ENCODE data around the gene SYT2. TPM values are rescaled to one million over a fixed set of nuclear protein-coding genes. Genes with fewer than 3 reads are reported as not detected.

The SYT2 gene
- total RNA-seq (under 1 TPM; 0.03 to 0.23 TPM), polyA plus RNA-seq (under 1 TPM; 0.01 to 0.02 TPM)
- long read RNA-seq, donor 1: 0 reads
- long read RNA-seq, donor 2: 0 reads
- long read RNA-seq, donor 3: 0 reads
- long read RNA-seq, donor 4: 0 reads
- long read RNA-seq, donor 5: 0 reads

- WGBS, 2 donors: 5 to 6% methylated on average over 56 to 64 of the region's 64 CpGs
- no peak within 1 kb of the TSS for H3K27ac ChIP-seq (ENCODE audit: low read depth in 1 of 2, low read length in 1 of 2)
- TF ChIP-seq, protein P1, sequence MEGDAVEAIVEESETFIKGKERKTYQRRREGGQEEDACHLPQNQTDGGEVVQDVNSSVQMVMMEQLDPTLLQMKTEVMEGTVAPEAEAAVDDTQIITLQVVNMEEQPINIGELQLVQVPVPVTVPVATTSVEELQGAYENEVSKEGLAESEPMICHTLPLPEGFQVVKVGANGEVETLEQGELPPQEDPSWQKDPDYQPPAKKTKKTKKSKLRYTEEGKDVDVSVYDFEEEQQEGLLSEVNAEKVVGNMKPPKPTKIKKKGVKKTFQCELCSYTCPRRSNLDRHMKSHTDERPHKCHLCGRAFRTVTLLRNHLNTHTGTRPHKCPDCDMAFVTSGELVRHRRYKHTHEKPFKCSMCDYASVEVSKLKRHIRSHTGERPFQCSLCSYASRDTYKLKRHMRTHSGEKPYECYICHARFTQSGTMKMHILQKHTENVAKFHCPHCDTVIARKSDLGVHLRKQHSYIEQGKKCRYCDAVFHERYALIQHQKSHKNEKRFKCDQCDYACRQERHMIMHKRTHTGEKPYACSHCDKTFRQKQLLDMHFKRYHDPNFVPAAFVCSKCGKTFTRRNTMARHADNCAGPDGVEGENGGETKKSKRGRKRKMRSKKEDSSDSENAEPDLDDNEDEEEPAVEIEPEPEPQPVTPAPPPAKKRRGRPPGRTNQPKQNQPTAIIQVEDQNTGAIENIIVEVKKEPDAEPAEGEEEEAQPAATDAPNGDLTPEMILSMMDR (IDR thresholded peaks at IDR 0.05; ENCODE audit: control extremely low read depth, extremely low read depth): no peak
- no peak within 1 kb of the TSS for H3K9ac ChIP-seq (ENCODE audit: insufficient read depth in 1 of 2, low read length in 2 of 2)
- H3K36me3 ChIP-seq (ENCODE audit: control insufficient read depth in 4 of 4, insufficient read depth in 4 of 4, low read length in 4 of 4): no peaks in the 10 kb centered on the region
- H3K9me3 ChIP-seq (ENCODE audit: control insufficient read depth in 4 of 4, insufficient read depth in 3 of 4, low read length in 3 of 4): peaks cover 0 to 2% (median 0%) of the 10 kb centered on the region in 4 donors
- DNase-seq (peak; percentile 75 to 84 (median 83)), ATAC-seq (ENCODE audit: insufficient read depth, low FRiP score) (no peak)
- H3K4me3 ChIP-seq: no peak within 1 kb of the TSS
- peaks cover 2 to 27% (median 7%) of the 10 kb centered on the region in 3 donors for H3K27me3 ChIP-seq (ENCODE audit: control insufficient read depth in 3 of 3, insufficient read depth in 3 of 3, low read length in 2 of 3)
- peaks cover 0 to 17% (median 0%) of the 10 kb centered on the region in 5 donors for H3K4me1 ChIP-seq (ENCODE audit: control insufficient read depth in 5 of 5, insufficient read depth in 5 of 5, low read length in 5 of 5)
Measured at GRCh38 chr1:202710070-202711045, at the start of gene SYT2. TSS of gene SYT2 (minus strand) at chr1:202710454. CDS start at chr1:202605772, 104,682 bp downstream.

DNA sequence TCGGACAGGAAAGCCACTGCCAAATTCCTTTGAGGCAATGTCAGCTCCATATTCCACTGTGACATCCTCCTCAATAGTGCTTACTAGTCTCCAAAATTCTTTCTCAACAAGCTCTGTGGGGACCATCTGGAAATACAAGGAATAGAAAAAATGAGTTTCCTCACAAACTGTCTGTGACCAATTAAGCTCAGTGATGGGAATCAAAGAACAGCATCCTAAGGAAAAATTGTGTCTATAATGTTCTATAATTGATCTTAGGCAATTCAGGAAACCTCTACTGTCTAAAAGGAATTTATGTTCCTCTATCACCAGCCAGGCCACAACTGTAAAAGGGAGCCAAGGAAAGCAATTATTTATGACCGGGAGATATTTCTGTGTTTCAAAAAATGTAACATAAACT lies 46.1 kb upstream of the SYT2 start:
- 92% methylated on average over 2 of the region's 2 CpGs for WGBS, 2 donors
- ATAC-seq (ENCODE audit: insufficient read depth, low FRiP score): no peak

DNA sequence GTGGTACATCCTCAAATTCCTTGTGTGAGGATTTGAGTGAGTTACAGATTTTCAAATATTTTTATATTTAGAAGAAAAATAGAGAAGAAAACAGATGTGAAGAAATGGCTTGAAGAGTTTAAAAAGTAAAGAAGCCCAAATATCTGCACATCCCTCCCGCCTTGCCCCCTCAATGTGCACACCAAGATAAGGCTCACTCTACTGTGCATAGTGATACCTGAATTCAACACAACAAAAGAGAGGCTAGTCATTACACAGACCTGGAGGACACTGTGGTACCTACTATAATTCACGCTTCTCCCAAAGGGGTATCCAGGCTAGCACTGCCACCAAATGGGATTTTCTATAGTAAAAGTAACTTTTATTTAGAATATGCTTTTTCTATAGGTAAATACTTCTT lies 44.0 kb upstream of the SYT2 start:
- no peak for DNase-seq
- Histone ChIP-seq H3K4me3 (no peak overlapping the region), H3K9ac (ENCODE audit: insufficient read depth in 1 of 2, low read length in 2 of 2) (no peak overlapping the region), H3K27ac (ENCODE audit: low read depth in 1 of 2, low read length in 1 of 2) (no peak overlapping the region), H3K4me1 (ENCODE audit: control insufficient read depth in 5 of 5, insufficient read depth in 5 of 5, low read length in 5 of 5) (no peaks in the 10 kb centered on the region), H3K9me3 (ENCODE audit: control insufficient read depth in 4 of 4, insufficient read depth in 3 of 4, low read length in 3 of 4) (no peaks in the 10 kb centered on the region), H3K36me3 (ENCODE audit: control insufficient read depth in 4 of 4, insufficient read depth in 4 of 4, low read length in 4 of 4) (peaks cover 17 to 51% (median 30%) of the 10 kb centered on the region in 4 donors), H3K27me3 (ENCODE audit: control insufficient read depth in 3 of 3, insufficient read depth in 3 of 3, low read length in 2 of 3) (no peaks in the 10 kb centered on the region)
- WGBS, 2 donors: 96 to 100% methylated on average over 2 of the region's 2 CpGs
- ATAC-seq (ENCODE audit: insufficient read depth, low FRiP score): no peak
- TF ChIP-seq, protein P1 (IDR thresholded peaks at IDR 0.05; ENCODE audit: control extremely low read depth, extremely low read depth): no peak

More for the DNA sequence above, 46.1 kb upstream of the SYT2 start:
- no peaks in the 10 kb centered on the region for H3K4me1 ChIP-seq (ENCODE audit: control insufficient read depth in 5 of 5, insufficient read depth in 5 of 5, low read length in 5 of 5)
- H3K27ac ChIP-seq (ENCODE audit: low read depth in 1 of 2, low read length in 1 of 2): no peak overlapping the region
- no peak overlapping the region for H3K9ac ChIP-seq (ENCODE audit: insufficient read depth in 1 of 2, low read length in 2 of 2)
- H3K36me3 ChIP-seq (ENCODE audit: control insufficient read depth in 4 of 4, insufficient read depth in 4 of 4, low read length in 4 of 4): peaks cover 20 to 46% (median 31%) of the 10 kb centered on the region in 4 donors
- TF ChIP-seq, protein P1 (IDR thresholded peaks at IDR 0.05; ENCODE audit: control extremely low read depth, extremely low read depth): no peak
- H3K9me3 ChIP-seq (ENCODE audit: control insufficient read depth in 4 of 4, insufficient read depth in 3 of 4, low read length in 3 of 4): no peaks in the 10 kb centered on the region
- H3K27me3 ChIP-seq (ENCODE audit: control insufficient read depth in 3 of 3, insufficient read depth in 3 of 3, low read length in 2 of 3): no peaks in the 10 kb centered on the region
- H3K4me3 ChIP-seq: no peak overlapping the region
- DNase-seq: no peak

All from lung (tissue), 16 donors.